CD4-positive, alpha-beta memory T cell (primary cell): ENCODE measurements around the gene DSTN. TPM values are rescaled to one million over a fixed set of nuclear protein-coding genes. Genes with fewer than 3 reads are reported as not detected.

Source experiments
- CTCF ChIA-PET: fragments of 350-600 bp; sonication (Branson Sonifier 250); formaldehyde crosslinking; loops from one replicate; lab custom pipeline; 2021; ENCODE audit warnings: inconsistent platforms; ENCODE audit not compliant: partially characterized antibody; lab: Charles Lee
- POLR2A ChIA-PET: fragments of 350-600 bp; sonication (Branson Sonifier 250); formaldehyde crosslinking; loops from one replicate; lab custom pipeline; 2021; ENCODE audit not compliant: partially characterized antibody; lab: Charles Lee
- DNase-seq, 5 donors: peaks; one replicate each; pipeline versions ENCODE4 v3.0.0 to v3.0.0-alpha.2; 2020 to 2022; ENCODE audit warnings: mixed read lengths in 1 of 5
- H3K27ac ChIP-seq: one replicate; pipeline ENCODE4 v1.7.0; 2013; ENCODE audit warnings: low read depth, low read length
- H3K27me3 ChIP-seq: 2 replicates; pipeline ENCODE4 v1.7.0; 2013; ENCODE audit warnings: mild to moderate bottlenecking, low read length, moderate library complexity; ENCODE audit not compliant: insufficient read depth
- H3K36me3 ChIP-seq: 2 replicates; pipeline ENCODE4 v1.7.0; 2013; ENCODE audit warnings: mild to moderate bottlenecking, low read length, moderate library complexity; ENCODE audit not compliant: insufficient read depth
- H3K4me1 ChIP-seq: 2 replicates; pipeline ENCODE4 v1.7.0; 2013; ENCODE audit warnings: mild to moderate bottlenecking, low read length, moderate library complexity; ENCODE audit not compliant: insufficient read depth
- H3K4me3 ChIP-seq, 2 donors: one replicate each; pipeline ENCODE4 v1.7.0; 2013; ENCODE audit warnings: low read length in 2 of 2, mild to moderate bottlenecking in 1 of 2
- H3K9me3 ChIP-seq, 2 donors: one replicate each; pipeline ENCODE4 v1.7.0; 2013; ENCODE audit warnings: low read length in 2 of 2, control low read depth in 1 of 2; ENCODE audit not compliant: control insufficient read depth in 1 of 2
- H3K27ac Mint-ChIP-seq, 7 donors: one replicate each; pipeline ENCODE4 v1.8.0; 2020 to 2021; ENCODE audit warnings: mixed read lengths in 7 of 7, mild to moderate bottlenecking in 6 of 7, inconsistent platforms in 3 of 7, moderate library complexity in 3 of 7
- H3K27me3 Mint-ChIP-seq, 2 donors: one replicate each; pipeline ENCODE4 v1.8.0; 2020 to 2021; ENCODE audit warnings: mixed read lengths in 2 of 2
- H3K36me3 Mint-ChIP-seq, 2 donors: one replicate each; pipeline ENCODE4 v1.8.0; 2020 to 2021; ENCODE audit warnings: mixed read lengths in 2 of 2, inconsistent platforms in 1 of 2, mild to moderate bottlenecking in 1 of 2
- H3K4me1 Mint-ChIP-seq, 4 donors: one replicate each; pipeline ENCODE4 v1.8.0; 2020 to 2021; ENCODE audit warnings: mixed read lengths in 4 of 4, mild to moderate bottlenecking in 1 of 4
- H3K4me3 Mint-ChIP-seq, 8 donors: one replicate each; pipeline ENCODE4 v1.8.0; 2020 to 2021; ENCODE audit warnings: mixed read lengths in 8 of 8, mild to moderate bottlenecking in 7 of 8, moderate library complexity in 6 of 8, inconsistent platforms in 3 of 8
- H3K9me3 Mint-ChIP-seq, 8 donors: one replicate each; pipeline ENCODE4 v1.8.0; 2020 to 2021; ENCODE audit warnings: mixed read lengths in 8 of 8, mild to moderate bottlenecking in 5 of 8, inconsistent platforms in 3 of 8, moderate library complexity in 1 of 8
- intact Hi-C: fragments of 100-400 bp; cut with micrococcal nuclease; formaldehyde crosslinking; loops from one replicate; pipeline ENCODE4 v1.15.1; 2023
- polyA plus RNA-seq, 2 donors: library from polyadenylated mRNA; unstranded; fragments of 300-500 nt; fragmentation: Illumina TruSeq; gene quantifications; one replicate each; pipeline ENCODE4 v1.2.3, GENCODE V29; 2021
- total RNA-seq, 2 experiments: library from RNA; stranded (reverse); gene quantifications; one replicate each; pipeline ENCODE4 v1.2.3, GENCODE V29; 2021

The DSTN gene
- total and polyA plus RNA-seq, 4 experiments from 2014 or later, result 43.1 to 212 (median 98.3) TPM

GRCh38 chr20:17610566-17611289 lies 40.9 kb downstream of the DSTN start:
- DNase-seq, result peak; percentile 71 to 80 (median 78)
- Histone ChIP-seq H3K27me3 (no peaks in the 10 kb centered on the region), H3K9me3 (no peaks in the 10 kb centered on the region), H3K36me3 (peaks cover 10% of the 10 kb centered on the region), H3K4me1 (peaks cover 44% of the 10 kb centered on the region), H3K27ac (peak overlapping the region; percentile 57), H3K4me3 (peak overlapping the region in 1 of 2 donors; percentile 34)
- ChIA-PET POLR2A (interaction anchor here (0.7 to 3.8 kb wide), 11 partner anchors 16 to 856 kb away, joined by 3 to 63 read pairs (median 5); partner anchors contain the start of genes BFSP1, DSTN, DZANK1 and POLR3F), CTCF (interaction anchor here (0.9 to 2.0 kb wide), 12 partner anchors 11 to 384 kb away, joined by 3 to 13 read pairs (median 3); partner anchors contain the start of genes DSTN and RRBP1)
- intact Hi-C loops, result loop anchor here (1.0 to 2.0 kb wide), 3 partner anchors 40 to 386 kb away; partner anchors contain the start of genes DSTN and RRBP1
- no peaks in the 10 kb centered on the region for H3K9me3 Mint-ChIP-seq
- H3K27me3 Mint-ChIP-seq, result no peaks in the 10 kb centered on the region
- peak overlapping the region; percentile 91 to 96 (median 93) for H3K27ac Mint-ChIP-seq
- H3K36me3 Mint-ChIP-seq, result peaks cover 6 to 20% of the 10 kb centered on the region in 2 donors
- H3K4me1 Mint-ChIP-seq, result peaks cover 25 to 48% (median 36%) of the 10 kb centered on the region in 4 donors
- peak overlapping the region; percentile 61 to 84 (median 75) for H3K4me3 Mint-ChIP-seq

DNA sequence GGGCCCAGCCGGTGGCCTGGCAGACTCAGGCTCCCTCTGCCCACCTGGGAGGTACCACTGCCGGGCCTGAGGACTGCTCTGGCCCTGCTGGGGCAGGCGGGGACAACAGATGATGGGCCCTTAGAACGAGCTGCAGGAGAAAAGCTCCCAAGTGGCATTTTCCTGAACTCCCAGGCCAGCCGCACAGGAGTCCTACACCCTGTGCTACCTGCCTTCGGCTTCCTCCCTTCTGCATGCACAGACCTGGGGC lies 41.3 kb downstream of the DSTN start:
- intact Hi-C loops, result loop anchor here (2.0 kb wide), 1 partner anchor 72 kb away; the partner anchor contains the start of gene RRBP1
- CTCF ChIA-PET, result interaction anchor here (0.9 to 2.0 kb wide), 9 partner anchors 18 to 288 kb away, joined by 3 to 13 read pairs (median 3); partner anchors contain the start of genes DSTN and RRBP1
- DNase-seq, result peak in 1 of 5 donors; percentile 23
- Mint-ChIP-seq H3K9me3 (no peaks in the 10 kb centered on the region), H3K36me3 (peaks cover 6 to 20% of the 10 kb centered on the region in 2 donors), H3K27me3 (no peaks in the 10 kb centered on the region), H3K4me1 (peaks cover 25 to 48% (median 36%) of the 10 kb centered on the region in 4 donors), H3K4me3 (peak overlapping the region; percentile 30 to 79 (median 43)), H3K27ac (peak overlapping the region; percentile 38 to 100 (median 78))
- H3K9me3 ChIP-seq, result no peaks in the 10 kb centered on the region
- H3K27ac ChIP-seq, result peak overlapping the region; percentile 57
- H3K36me3 ChIP-seq, result peaks cover 8% of the 10 kb centered on the region
- POLR2A ChIA-PET, result interaction anchor here (0.7 to 3.8 kb wide), 11 partner anchors 16 to 856 kb away, joined by 3 to 63 read pairs (median 5); partner anchors contain the start of genes BFSP1, DSTN, DZANK1 and POLR3F
- peak overlapping the region in 1 of 2 donors; percentile 34 for H3K4me3 ChIP-seq
- peaks cover 44% of the 10 kb centered on the region for H3K4me1 ChIP-seq
- no peaks in the 10 kb centered on the region for H3K27me3 ChIP-seq

- H3K27ac Mint-ChIP-seq, result peak overlapping the region; percentile 59 to 100 (median 95)
- peak overlapping the region in 1 of 2 donors; percentile 34 for H3K4me3 ChIP-seq
- H3K9me3 ChIP-seq, result no peaks in the 10 kb centered on the region
- peak overlapping the region in 7 of 8 donors; percentile 27 to 98 (median 79) for H3K4me3 Mint-ChIP-seq
- peak in 3 of 5 donors; percentile 18 to 39 (median 22) for DNase-seq
- peak overlapping the region; percentile 57 for H3K27ac ChIP-seq
- POLR2A ChIA-PET, result interaction anchor here (1.0 to 3.8 kb wide), 3 partner anchors 36 to 107 kb away, joined by 3 to 63 read pairs (median 3); partner anchors contain the start of gene DSTN
- intact Hi-C loops, result loop anchor here (2.0 kb wide), 1 partner anchor 71 kb away; the partner anchor contains the start of gene RRBP1
- H3K36me3 ChIP-seq, result peaks cover 7% of the 10 kb centered on the region
- no peaks in the 10 kb centered on the region for H3K27me3 ChIP-seq
- CTCF ChIA-PET, result interaction anchor here (0.5 to 2.0 kb wide), 5 partner anchors 9 to 107 kb away, joined by 3 to 9 read pairs (median 4); no protein-coding TSS in a partner anchor
- H3K36me3 Mint-ChIP-seq, result peaks cover 6 to 16% of the 10 kb centered on the region in 2 donors
- H3K4me1 ChIP-seq, result peaks cover 44% of the 10 kb centered on the region
- H3K9me3 Mint-ChIP-seq, result no peaks in the 10 kb centered on the region
- no peaks in the 10 kb centered on the region for H3K27me3 Mint-ChIP-seq
- H3K4me1 Mint-ChIP-seq, result peaks cover 25 to 48% (median 36%) of the 10 kb centered on the region in 4 donors
These were observed 41.8 kb downstream of the DSTN start for GRCh38 chr20:17611540-17612286.

GRCh38 chr20:17612287-17612991 lies 42.6 kb downstream of the DSTN start:
- H3K27me3 Mint-ChIP-seq, result no peaks in the 10 kb centered on the region
- H3K9me3 Mint-ChIP-seq, result no peaks in the 10 kb centered on the region
- Histone ChIP-seq H3K27me3 (no peaks in the 10 kb centered on the region), H3K4me3 (no peak overlapping the region), H3K9me3 (no peaks in the 10 kb centered on the region), H3K36me3 (peaks cover 6% of the 10 kb centered on the region), H3K4me1 (peaks cover 44% of the 10 kb centered on the region), H3K27ac (peak overlapping the region; percentile 57)
- intact Hi-C loops, result no loop called here
- peaks cover 25 to 51% (median 36%) of the 10 kb centered on the region in 4 donors for H3K4me1 Mint-ChIP-seq
- peaks cover 6 to 15% of the 10 kb centered on the region in 2 donors for H3K36me3 Mint-ChIP-seq
- H3K4me3 Mint-ChIP-seq, result peak overlapping the region; percentile 27 to 98 (median 75)
- DNase-seq, result peak; percentile 37 to 71 (median 50)
- CTCF ChIA-PET, result interaction anchor here (0.5 to 2.0 kb wide), 3 partner anchors 8 to 76 kb away, joined by 3 to 7 read pairs (median 4); no protein-coding TSS in a partner anchor
- H3K27ac Mint-ChIP-seq, result peak overlapping the region; percentile 94 to 100 (median 96)
- POLR2A ChIA-PET, result interaction anchor here (1.1 to 1.3 kb wide), 3 partner anchors 42 to 107 kb away, joined by 3 to 6 read pairs (median 4); partner anchors contain the start of gene DSTN

DNA sequence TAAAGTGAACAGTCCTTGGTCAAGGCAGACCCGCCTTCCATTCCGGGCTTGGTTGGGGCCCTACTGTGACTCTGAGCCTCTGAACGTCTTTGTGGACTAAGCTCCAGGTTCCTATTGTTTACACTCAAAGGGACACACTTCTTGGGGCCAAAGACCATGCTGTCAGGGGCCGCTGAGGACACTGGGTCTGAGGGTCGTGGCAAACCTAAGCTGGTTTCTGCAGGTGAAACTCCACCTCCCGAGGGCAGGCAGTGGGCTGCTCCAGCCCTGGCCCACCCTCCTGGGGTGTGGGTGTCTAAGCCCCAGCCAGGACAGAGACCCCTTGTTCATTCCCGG lies 43.1 kb downstream of the DSTN start:
- CTCF ChIA-PET, result interaction anchor here (1.6 to 2.0 kb wide), 2 partner anchors 22 to 76 kb away, joined by 4 to 7 read pairs; no protein-coding TSS in a partner anchor
- peak overlapping the region in 2 of 8 donors; percentile 84 to 98 for H3K4me3 Mint-ChIP-seq
- peaks cover 44% of the 10 kb centered on the region for H3K4me1 ChIP-seq

More for the DNA sequence above, 43.1 kb downstream of the DSTN start:
- H3K4me1 Mint-ChIP-seq, result peaks cover 23 to 47% (median 34%) of the 10 kb centered on the region in 4 donors
- Histone ChIP-seq H3K4me3 (no peak overlapping the region), H3K27ac (peak overlapping the region; percentile 37), H3K27me3 (no peaks in the 10 kb centered on the region), H3K9me3 (no peaks in the 10 kb centered on the region), H3K36me3 (peaks cover under 1% of the 10 kb centered on the region)
- H3K27ac Mint-ChIP-seq, result peak overlapping the region; percentile 65 to 100 (median 95)
- intact Hi-C loops, result no loop called here
- H3K27me3 Mint-ChIP-seq, result no peaks in the 10 kb centered on the region
- no peak for DNase-seq
- POLR2A ChIA-PET, result interaction anchor here (1.1 to 1.3 kb wide), 3 partner anchors 42 to 108 kb away, joined by 3 to 6 read pairs (median 4); partner anchors contain the start of gene DSTN
- H3K9me3 Mint-ChIP-seq, result no peaks in the 10 kb centered on the region
- H3K36me3 Mint-ChIP-seq, result peaks cover 3 to 10% of the 10 kb centered on the region in 2 donors
